Thymus (tissue), 11 donors: ENCODE measurements around the gene ZNF593. TPM values are rescaled to one million over a fixed set of nuclear protein-coding genes. Genes with fewer than 3 reads are reported as not detected.

Source experiments
- DNase-seq, 9 donors: peaks; one replicate each; pipeline ENCODE4 v3.0.0-alpha.2; 2013; ENCODE audit warnings: low spot score in 9 of 9, low read depth in 6 of 9, missing footprints in 1 of 9
- H3K27ac ChIP-seq, 2 donors: one replicate each; pipeline ENCODE4 v1.5.1; 2013; ENCODE audit warnings: control low read depth in 1 of 2, low read depth in 1 of 2, low read length in 1 of 2, mild to moderate bottlenecking in 1 of 2, moderate library complexity in 1 of 2
- H3K27me3 ChIP-seq, 2 donors: one replicate each; pipeline ENCODE4 v1.5.1; 2013; ENCODE audit warnings: low read length in 1 of 2; ENCODE audit not compliant: control insufficient read depth in 2 of 2, insufficient read depth in 1 of 2
- H3K36me3 ChIP-seq, 2 donors: one replicate each; pipeline ENCODE4 v1.5.1; 2013; ENCODE audit warnings: low read length in 1 of 2, mild to moderate bottlenecking in 1 of 2, moderate library complexity in 1 of 2; ENCODE audit not compliant: control insufficient read depth in 2 of 2, insufficient read depth in 2 of 2
- H3K4me1 ChIP-seq, 2 donors: one replicate each; pipeline ENCODE4 v1.5.1; 2013; ENCODE audit warnings: low read length in 2 of 2; ENCODE audit not compliant: control insufficient read depth in 2 of 2, insufficient read depth in 2 of 2
- H3K4me3 ChIP-seq, 2 donors: one replicate each; pipeline ENCODE4 v1.5.1; 2013; ENCODE audit warnings: low read length in 2 of 2, control low read depth in 1 of 2, mild to moderate bottlenecking in 1 of 2
- H3K9me3 ChIP-seq, 2 donors: one replicate each; pipeline ENCODE4 v1.5.1; 2013; ENCODE audit warnings: low read length in 1 of 2, mild to moderate bottlenecking in 1 of 2; ENCODE audit not compliant: control insufficient read depth in 2 of 2, insufficient read depth in 1 of 2
- WGBS: extraction: QIAGEN DNeasy Blood & Tissue Kit; methylation state at CpG from one replicate; pipeline ENCODE4 v1.1.7; 2013; 5-methylcytosine and 5-hydroxymethylcytosine counted together
- polyA plus RNA-seq: library from polyadenylated mRNA; stranded (reverse); fragments of 200-250 nt; gene quantifications from one replicate; pipeline ENCODE4 v1.2.3, GENCODE V29; 2013
- total RNA-seq: library from RNA; stranded (reverse); fragments of 120-200 nt; gene quantifications from one replicate; pipeline ENCODE4 v1.2.4, GENCODE V29; 2013
- donor health status: healthy.

The ZNF593 gene
- total and polyA plus RNA-seq, 2 donors = 17.4 to 79.0 TPM

DNA sequence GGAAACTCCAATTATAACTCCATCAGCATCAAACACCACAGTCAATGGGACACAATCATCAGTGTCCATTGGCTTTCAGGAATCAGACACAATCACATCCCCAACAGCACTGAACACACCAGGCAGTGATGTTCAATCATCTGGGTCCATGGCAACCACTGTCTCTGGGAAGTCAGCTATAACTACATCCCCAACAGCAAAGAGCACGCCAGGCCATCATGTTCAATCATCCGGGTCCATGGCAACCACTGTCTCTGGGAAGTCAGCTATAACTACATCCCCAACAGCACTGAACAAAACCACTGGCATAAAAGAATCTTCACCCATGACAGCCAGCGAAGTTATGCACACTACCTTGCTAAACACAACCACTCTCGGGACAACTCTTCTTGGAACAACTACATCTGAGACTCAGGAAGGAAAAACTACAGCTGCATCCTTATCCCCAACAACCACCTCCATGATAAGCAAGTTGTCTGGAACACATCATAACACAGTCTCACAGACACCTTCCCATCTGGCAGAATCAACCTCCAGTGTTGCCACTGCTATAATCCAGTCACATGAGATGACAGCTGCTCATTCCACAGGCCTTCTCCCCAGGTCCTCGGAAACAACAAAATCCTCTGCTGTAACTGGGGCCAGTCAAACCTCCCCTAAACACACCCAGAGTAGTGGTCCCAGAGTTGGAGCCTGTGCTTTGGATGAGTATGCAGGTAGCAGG is 40.6 kb downstream of the ZNF593 start:
- DNase-seq = no peak
- Histone ChIP-seq H3K4me1 (no peaks in the 10 kb centered on the region), H3K27me3 (no peaks in the 10 kb centered on the region), H3K4me3 (no peak overlapping the region), H3K27ac (no peak overlapping the region), H3K36me3 (no peaks in the 10 kb centered on the region), H3K9me3 (no peaks in the 10 kb centered on the region)
- WGBS = 92% methylated on average over 5 of the region's 5 CpGs

DNA sequence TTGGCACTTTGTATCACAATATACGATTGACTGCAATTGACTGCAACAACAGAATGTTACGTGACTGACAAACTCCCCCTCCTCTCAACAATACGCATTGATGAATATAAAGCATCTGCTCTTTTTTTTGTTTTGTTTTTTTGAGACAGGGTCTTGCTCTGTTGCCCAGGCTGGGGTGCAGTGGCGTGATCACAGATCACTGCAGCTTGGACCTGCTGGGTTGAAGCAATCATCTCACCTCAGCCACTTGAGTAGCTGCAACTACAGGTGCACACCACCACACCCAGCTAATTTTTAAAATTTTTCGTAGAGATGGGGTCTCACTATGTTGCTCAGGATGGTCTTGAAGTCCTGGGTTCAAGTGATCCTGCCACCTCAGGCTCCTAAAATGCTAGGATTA is 43.0 kb downstream of the ZNF593 start:
- H3K27ac ChIP-seq = no peak overlapping the region
- H3K4me1 ChIP-seq = no peaks in the 10 kb centered on the region
- no peaks in the 10 kb centered on the region for H3K36me3 ChIP-seq
- DNase-seq = no peak
- H3K27me3 ChIP-seq = peaks cover 0 to 3% of the 10 kb centered on the region in 2 donors
- H3K4me3 ChIP-seq = no peak overlapping the region
- H3K9me3 ChIP-seq = no peaks in the 10 kb centered on the region
- WGBS = 97% methylated on average over 5 of the region's 5 CpGs

DNA sequence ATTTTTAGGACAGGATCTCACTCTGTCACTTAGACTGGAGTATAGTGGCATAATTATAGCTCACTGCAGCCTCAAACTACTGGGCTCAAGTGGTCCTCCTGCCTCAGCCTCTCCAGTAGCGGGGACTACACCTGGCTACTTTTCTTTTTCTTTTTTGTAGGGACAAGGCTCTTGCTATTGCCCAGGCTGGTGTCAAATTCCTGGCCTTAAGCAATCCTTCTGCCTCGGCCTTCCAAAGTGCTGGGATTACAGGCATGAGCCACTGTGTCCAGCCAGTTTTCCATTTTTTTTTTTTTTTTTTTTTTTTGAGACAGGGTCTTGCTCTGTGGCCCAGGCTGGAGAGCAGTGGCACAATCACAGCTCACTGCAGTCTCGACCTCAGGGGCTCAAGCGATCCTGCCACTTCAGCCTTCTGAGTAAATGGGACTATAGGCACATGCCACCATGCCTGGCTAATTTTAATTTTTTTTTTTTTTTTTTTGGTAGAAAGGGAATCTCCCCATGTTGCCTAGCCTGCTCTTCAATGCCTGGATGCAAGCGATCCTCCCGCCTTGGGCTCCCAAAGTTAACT is 43.7 kb downstream of the ZNF593 start:
- Histone ChIP-seq H3K4me3 (no peak overlapping the region), H3K9me3 (no peaks in the 10 kb centered on the region), H3K4me1 (no peaks in the 10 kb centered on the region), H3K27ac (no peak overlapping the region), H3K36me3 (no peaks in the 10 kb centered on the region), H3K27me3 (peaks cover 0 to 3% of the 10 kb centered on the region in 2 donors)
- 97% methylated on average over 6 of the region's 6 CpGs for WGBS
- DNase-seq = no peak

DNA sequence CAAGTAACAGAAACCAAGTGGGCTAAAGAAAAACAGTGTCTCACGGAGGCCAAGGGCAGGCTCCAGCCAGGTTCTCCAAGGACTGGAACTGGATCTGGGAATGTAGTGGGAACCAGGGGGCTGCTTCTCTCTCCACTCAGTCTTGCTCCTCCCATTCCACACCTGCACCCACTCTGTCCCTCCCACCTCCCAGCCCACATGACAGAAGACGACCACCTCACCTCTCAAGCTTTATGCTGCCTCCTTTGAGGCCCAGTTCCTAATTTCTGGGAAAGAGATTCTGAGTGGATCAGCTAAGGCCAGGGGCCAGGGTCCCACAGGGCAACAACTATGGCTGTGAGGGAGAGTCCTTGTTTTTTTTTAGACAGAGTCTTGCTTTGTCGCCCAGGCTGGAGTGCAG is 45.5 kb downstream of the ZNF593 start:
- Histone ChIP-seq H3K36me3 (no peaks in the 10 kb centered on the region), H3K4me3 (no peak overlapping the region), H3K4me1 (no peaks in the 10 kb centered on the region), H3K27me3 (peaks cover 0 to 6% of the 10 kb centered on the region in 2 donors), H3K9me3 (no peaks in the 10 kb centered on the region), H3K27ac (no peak overlapping the region)
- WGBS = 55% methylated on average over 3 of the region's 3 CpGs
- no peak for DNase-seq

DNA sequence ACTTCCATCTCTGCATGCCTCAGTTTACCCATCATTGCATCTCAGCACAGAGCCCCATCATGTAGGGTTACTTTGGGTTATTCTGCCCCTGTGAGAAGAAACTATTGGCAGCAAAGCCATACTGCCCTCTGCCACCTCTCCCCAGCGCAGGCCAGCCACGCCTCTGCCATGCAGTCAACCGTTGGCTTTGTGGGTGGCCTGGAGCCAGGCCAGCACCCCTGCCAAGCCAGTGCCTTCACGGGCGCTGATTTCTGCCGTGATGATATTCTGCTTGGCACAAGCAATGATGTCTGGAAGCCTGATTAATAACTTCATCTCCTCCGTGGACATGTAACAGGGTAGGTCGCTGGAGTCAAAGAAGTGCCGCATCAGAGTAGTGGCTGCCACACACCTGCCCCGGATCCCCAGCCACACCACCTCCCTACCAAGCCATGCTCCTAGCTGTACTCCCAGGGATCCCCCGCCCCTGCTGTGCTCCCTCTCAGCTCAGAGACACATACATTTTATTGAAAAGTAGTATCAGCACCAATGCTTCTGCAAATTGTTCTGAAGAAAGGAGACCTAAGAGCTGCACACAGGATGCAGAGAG is 49.3 kb downstream of the ZNF593 start:
- no peaks in the 10 kb centered on the region for H3K36me3 ChIP-seq
- H3K4me1 ChIP-seq = no peaks in the 10 kb centered on the region
- 91% methylated on average over 11 of the region's 11 CpGs for WGBS
- H3K4me3 ChIP-seq = no peak overlapping the region
- H3K27ac ChIP-seq = no peak overlapping the region
- no peak for DNase-seq
- no peaks in the 10 kb centered on the region for H3K9me3 ChIP-seq
- peaks cover 0 to 29% of the 10 kb centered on the region in 2 donors for H3K27me3 ChIP-seq

Other genes starting within 250 kb of the ZNF593 start
- gene PAFAH2, start 171.8 kb upstream of the ZNF593 start, total RNA-seq = 73.1 TPM
- gene PAFAH2, start 171.8 kb upstream of the ZNF593 start, polyA plus RNA-seq = 28.2 TPM
- gene EXTL1, start 148.1 kb upstream of the ZNF593 start, total RNA-seq = 0.09 TPM
- 0.14 TPM for gene EXTL1, start 148.1 kb upstream of the ZNF593 start, polyA plus RNA-seq
- 0.05 TPM for gene SLC30A2, start 123.8 kb upstream of the ZNF593 start, total RNA-seq
- 0.41 TPM for gene SLC30A2, start 123.8 kb upstream of the ZNF593 start, polyA plus RNA-seq
- gene TRIM63, start 102.3 kb upstream of the ZNF593 start, total RNA-seq = 0.09 TPM
- gene TRIM63, start 102.3 kb upstream of the ZNF593 start, polyA plus RNA-seq = 1.0 TPM
- gene PDIK1L, start 58.1 kb upstream of the ZNF593 start, total RNA-seq = 11.9 TPM
- 6.1 TPM for gene PDIK1L, start 58.1 kb upstream of the ZNF593 start, polyA plus RNA-seq
- 0.38 TPM for gene FAM110D, start 10.8 kb upstream of the ZNF593 start, total RNA-seq
- 2.4 TPM for gene FAM110D, start 10.8 kb upstream of the ZNF593 start, polyA plus RNA-seq
- not detected for gene C1orf232, start 945 bp upstream of the ZNF593 start, total RNA-seq
- gene C1orf232, start 945 bp upstream of the ZNF593 start, polyA plus RNA-seq = not detected
- not detected for gene ZNF593OS, start 1.9 kb downstream of the ZNF593 start, total RNA-seq
- 0.87 TPM for gene ZNF593OS, start 1.9 kb downstream of the ZNF593 start, polyA plus RNA-seq
- 1.1 TPM for gene CNKSR1, start 7.6 kb downstream of the ZNF593 start, total RNA-seq
- gene CNKSR1, start 7.6 kb downstream of the ZNF593 start, polyA plus RNA-seq = 9.5 TPM
- gene CATSPER4, start 20.7 kb downstream of the ZNF593 start, total RNA-seq = not detected
- 0.07 TPM for gene CATSPER4, start 20.7 kb downstream of the ZNF593 start, polyA plus RNA-seq
- gene CEP85, start 64.3 kb downstream of the ZNF593 start, total RNA-seq = 18.7 TPM
- gene CEP85, start 64.3 kb downstream of the ZNF593 start, polyA plus RNA-seq = 9.7 TPM
- gene SH3BGRL3, start 110.2 kb downstream of the ZNF593 start, total RNA-seq = 43.3 TPM
- gene SH3BGRL3, start 110.2 kb downstream of the ZNF593 start, polyA plus RNA-seq = 261 TPM
- gene UBXN11, start 136.7 kb downstream of the ZNF593 start, total RNA-seq = 12.7 TPM
- gene UBXN11, start 136.7 kb downstream of the ZNF593 start, polyA plus RNA-seq = 42.7 TPM
- 1,020 TPM for gene CD52, start 148.1 kb downstream of the ZNF593 start, total RNA-seq
- gene CD52, start 148.1 kb downstream of the ZNF593 start, polyA plus RNA-seq = 1,113 TPM
- 0.76 TPM for gene CRYBG2, start 184.2 kb downstream of the ZNF593 start, total RNA-seq
- 7.3 TPM for gene CRYBG2, start 184.2 kb downstream of the ZNF593 start, polyA plus RNA-seq
- 0.57 TPM for gene ZNF683, start 202.8 kb downstream of the ZNF593 start, total RNA-seq
- 2.1 TPM for gene ZNF683, start 202.8 kb downstream of the ZNF593 start, polyA plus RNA-seq
- under 0.01 TPM for gene LIN28A, start 240.9 kb downstream of the ZNF593 start, total RNA-seq
- 0.05 TPM for gene LIN28A, start 240.9 kb downstream of the ZNF593 start, polyA plus RNA-seq